ENCODE measurements around the gene YWHAH.

DNA sequence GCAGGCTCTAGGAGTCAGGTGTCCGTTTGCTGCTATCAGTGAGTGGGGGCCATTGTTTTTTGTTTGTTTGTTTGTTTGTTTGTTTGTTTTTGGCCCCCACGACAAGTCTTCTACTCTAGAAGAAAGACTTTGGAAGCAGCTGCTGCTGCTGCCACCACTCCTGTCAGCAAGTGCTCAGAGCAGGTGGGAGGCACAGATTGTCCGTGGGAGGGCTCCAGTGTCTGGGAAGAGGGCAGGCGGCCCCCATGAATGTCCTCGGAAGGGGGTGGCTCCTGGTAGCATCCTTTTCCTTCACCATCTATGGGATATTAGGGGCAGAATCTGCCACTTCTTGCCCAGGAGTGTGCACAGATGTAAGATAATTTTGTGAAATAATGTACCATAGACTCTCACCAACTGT is 37.8 kb upstream of the YWHAH start:
- TF ChIP-seq, protein P1, sequence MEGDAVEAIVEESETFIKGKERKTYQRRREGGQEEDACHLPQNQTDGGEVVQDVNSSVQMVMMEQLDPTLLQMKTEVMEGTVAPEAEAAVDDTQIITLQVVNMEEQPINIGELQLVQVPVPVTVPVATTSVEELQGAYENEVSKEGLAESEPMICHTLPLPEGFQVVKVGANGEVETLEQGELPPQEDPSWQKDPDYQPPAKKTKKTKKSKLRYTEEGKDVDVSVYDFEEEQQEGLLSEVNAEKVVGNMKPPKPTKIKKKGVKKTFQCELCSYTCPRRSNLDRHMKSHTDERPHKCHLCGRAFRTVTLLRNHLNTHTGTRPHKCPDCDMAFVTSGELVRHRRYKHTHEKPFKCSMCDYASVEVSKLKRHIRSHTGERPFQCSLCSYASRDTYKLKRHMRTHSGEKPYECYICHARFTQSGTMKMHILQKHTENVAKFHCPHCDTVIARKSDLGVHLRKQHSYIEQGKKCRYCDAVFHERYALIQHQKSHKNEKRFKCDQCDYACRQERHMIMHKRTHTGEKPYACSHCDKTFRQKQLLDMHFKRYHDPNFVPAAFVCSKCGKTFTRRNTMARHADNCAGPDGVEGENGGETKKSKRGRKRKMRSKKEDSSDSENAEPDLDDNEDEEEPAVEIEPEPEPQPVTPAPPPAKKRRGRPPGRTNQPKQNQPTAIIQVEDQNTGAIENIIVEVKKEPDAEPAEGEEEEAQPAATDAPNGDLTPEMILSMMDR (conservative IDR thresholded peaks at IDR 0.05) = no peak
- TF ChIP-seq ZFX (IDR thresholded peaks at IDR 0.05) = no peak

All from C4-2B (cell line).